ENCODE measurements around the gene CLEC4G.

CLEC4G gene

DNA sequence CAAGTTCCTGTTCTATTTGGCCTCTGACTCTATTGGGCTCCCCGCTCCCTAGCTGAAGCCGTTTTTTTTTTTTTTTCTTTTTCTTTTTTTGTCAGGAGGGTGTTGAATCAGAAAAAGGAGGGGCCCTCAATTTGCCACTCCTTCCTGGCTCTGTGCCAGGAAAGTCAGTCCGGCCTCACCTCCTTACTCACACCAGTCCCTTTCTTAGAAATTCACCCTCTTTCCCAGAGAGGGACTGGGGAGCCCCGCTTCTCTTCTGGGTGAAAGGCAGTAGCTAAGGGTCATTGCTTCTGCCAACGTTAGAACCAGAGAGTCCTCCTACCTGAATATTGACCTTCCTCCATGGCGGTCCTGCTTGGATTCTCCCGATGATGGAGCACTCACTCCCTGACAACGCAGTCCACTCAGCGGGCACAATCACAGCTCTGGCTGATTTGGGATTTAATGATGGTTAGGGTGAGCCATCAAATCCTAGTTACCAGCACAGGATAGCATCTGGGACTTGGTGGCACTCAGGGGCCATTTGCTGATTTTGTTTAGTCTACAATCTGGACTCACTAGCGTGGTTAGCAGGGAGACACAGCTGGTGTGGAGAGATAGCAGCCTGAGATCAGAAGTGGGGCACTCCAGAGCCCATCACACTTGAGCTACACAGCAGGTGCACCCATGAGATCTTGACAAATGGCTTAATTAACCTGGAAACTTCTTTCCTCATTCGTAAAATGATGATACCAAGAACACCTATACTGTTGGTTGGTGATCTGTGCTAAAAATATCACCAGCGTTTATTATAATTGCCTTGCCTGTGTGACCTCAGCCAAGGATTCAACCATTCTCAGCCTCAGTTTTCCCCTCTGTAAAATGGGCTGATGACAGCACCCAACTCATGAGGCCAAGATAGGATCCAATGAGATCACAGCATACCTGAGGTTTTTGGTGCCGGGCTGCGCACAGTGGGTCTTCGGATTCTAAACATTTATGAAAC, 32.2 kb downstream of the CLEC4G start:
- Histone ChIP-seq H3F3A (ENCODE audit: insufficient read depth, low read length) (no peaks in the 10 kb centered on the region), H3K27ac (ENCODE audit: low read depth, low read length, poor library complexity, severe bottlenecking) (no peak overlapping the region), H3K36me3 (ENCODE audit: insufficient read depth, low read length) (no peaks in the 10 kb centered on the region), H4K20me1 (ENCODE audit: insufficient read depth, low read length) (no peaks in the 10 kb centered on the region), H2AFZ (ENCODE audit: low read length) (no peak overlapping the region), H3K9me3 (ENCODE audit: low read length) (no peaks in the 10 kb centered on the region), H3K9ac (ENCODE audit: low read length) (no peak overlapping the region), H3K9me2 (ENCODE audit: low read depth, low read length) (no peaks in the 10 kb centered on the region), H3K27me3 (ENCODE audit: insufficient read depth, low read length) (peaks cover 6% of the 10 kb centered on the region; the same call in 1 of the 2 replicates), H3K4me1 (ENCODE audit: insufficient read depth, low read length, severe bottlenecking) (no peaks in the 10 kb centered on the region), H3K4me3 (ENCODE audit: low read depth, low read length, poor library complexity, severe bottlenecking) (no peak overlapping the region), H3K4me2 (ENCODE audit: low read length) (no peak overlapping the region), H3K79me2 (ENCODE audit: insufficient read depth, low read length) (no peaks in the 10 kb centered on the region)
- TF ChIP-seq EZH2 (IDR thresholded peaks at IDR 0.05; ENCODE audit: borderline replicate concordance, low read length) (no peak), CTCF (IDR thresholded peaks at IDR 0.05; ENCODE audit: low read length) (no peak)

- no peak overlapping the region for H3K4me3 ChIP-seq (ENCODE audit: low read depth, low read length, poor library complexity, severe bottlenecking)
- H3K9me2 ChIP-seq (ENCODE audit: low read depth, low read length): no peaks in the 10 kb centered on the region
- peaks cover 6% of the 10 kb centered on the region; the same call in 1 of the 2 replicates for H3K27me3 ChIP-seq (ENCODE audit: insufficient read depth, low read length)
- no peak overlapping the region for H3K27ac ChIP-seq (ENCODE audit: low read depth, low read length, poor library complexity, severe bottlenecking)
- no peaks in the 10 kb centered on the region for H3K36me3 ChIP-seq (ENCODE audit: insufficient read depth, low read length)
- no peak overlapping the region for H3K4me2 ChIP-seq (ENCODE audit: low read length)
- no peak overlapping the region for H3K9ac ChIP-seq (ENCODE audit: low read length)
- no peaks in the 10 kb centered on the region for H3F3A ChIP-seq (ENCODE audit: insufficient read depth, low read length)
- no peaks in the 10 kb centered on the region for H3K9me3 ChIP-seq (ENCODE audit: low read length)
- no peaks in the 10 kb centered on the region for H3K4me1 ChIP-seq (ENCODE audit: insufficient read depth, low read length, severe bottlenecking)
- no peak overlapping the region for H2AFZ ChIP-seq (ENCODE audit: low read length)
- TF ChIP-seq EZH2 (IDR thresholded peaks at IDR 0.05; ENCODE audit: borderline replicate concordance, low read length) (no peak), CTCF (IDR thresholded peaks at IDR 0.05; ENCODE audit: low read length) (no peak)
- no peaks in the 10 kb centered on the region for H3K79me2 ChIP-seq (ENCODE audit: insufficient read depth, low read length)
- no peaks in the 10 kb centered on the region for H4K20me1 ChIP-seq (ENCODE audit: insufficient read depth, low read length)
Observed at GRCh38 chr19:7699003-7699402, 32.9 kb downstream of the CLEC4G start.

DNA sequence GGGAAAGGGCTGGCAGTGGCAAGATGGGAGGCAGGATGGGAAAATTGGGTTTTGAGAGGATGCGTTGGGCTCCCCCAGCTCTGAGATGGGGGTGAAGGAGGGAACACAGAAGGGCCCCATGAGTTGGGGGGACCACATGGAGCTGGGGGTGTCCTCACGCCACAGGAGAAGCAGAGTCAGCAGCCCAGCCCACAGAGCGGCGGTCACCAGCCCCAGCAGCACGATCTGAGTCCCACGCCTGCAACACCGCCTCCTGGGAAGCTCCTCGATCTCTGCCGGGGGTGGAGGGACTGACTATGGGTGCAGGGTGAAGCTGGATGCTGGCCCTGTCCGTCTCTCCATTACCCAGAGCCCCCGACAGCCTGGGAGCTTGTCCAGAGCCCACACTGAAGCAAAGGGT, 33.3 kb downstream of the CLEC4G start:
- no peak overlapping the region for H3K4me3 ChIP-seq (ENCODE audit: low read depth, low read length, poor library complexity, severe bottlenecking)
- no peak for TF ChIP-seq EZH2 (IDR thresholded peaks at IDR 0.05; ENCODE audit: borderline replicate concordance, low read length)
- no peak for TF ChIP-seq CTCF (IDR thresholded peaks at IDR 0.05; ENCODE audit: low read length)
- peaks cover 6% of the 10 kb centered on the region; the same call in 1 of the 2 replicates for H3K27me3 ChIP-seq (ENCODE audit: insufficient read depth, low read length)
- H3K79me2 ChIP-seq (ENCODE audit: insufficient read depth, low read length): no peaks in the 10 kb centered on the region
- H3K4me1 ChIP-seq (ENCODE audit: insufficient read depth, low read length, severe bottlenecking): no peaks in the 10 kb centered on the region
- no peaks in the 10 kb centered on the region for H3K9me2 ChIP-seq (ENCODE audit: low read depth, low read length)
- no peak overlapping the region for H3K4me2 ChIP-seq (ENCODE audit: low read length)
- H4K20me1 ChIP-seq (ENCODE audit: insufficient read depth, low read length): no peaks in the 10 kb centered on the region
- no peak overlapping the region for H3K9ac ChIP-seq (ENCODE audit: low read length)
- H3K9me3 ChIP-seq (ENCODE audit: low read length): no peaks in the 10 kb centered on the region
- no peaks in the 10 kb centered on the region for H3K36me3 ChIP-seq (ENCODE audit: insufficient read depth, low read length)
- no peaks in the 10 kb centered on the region for H3F3A ChIP-seq (ENCODE audit: insufficient read depth, low read length)
- no peak overlapping the region for H2AFZ ChIP-seq (ENCODE audit: low read length)
- H3K27ac ChIP-seq (ENCODE audit: low read depth, low read length, poor library complexity, severe bottlenecking): no peak overlapping the region

Data from OCI-LY1 (cell line).